ENCODE measurements around the gene ZNF618. TPM values are rescaled to one million over a fixed set of nuclear protein-coding genes. Genes with fewer than 3 reads are reported as not detected.
A peak's percentile ranks its signal among the peaks of the same experiment; 100 is the strongest.

Gene ZNF618
- total RNA-seq, 5 donors from 2014 or later (not counting 1 experiment from before 2014, with no cell fraction given), result 0.73 to 3.0 (median 1.4) TPM

DNA sequence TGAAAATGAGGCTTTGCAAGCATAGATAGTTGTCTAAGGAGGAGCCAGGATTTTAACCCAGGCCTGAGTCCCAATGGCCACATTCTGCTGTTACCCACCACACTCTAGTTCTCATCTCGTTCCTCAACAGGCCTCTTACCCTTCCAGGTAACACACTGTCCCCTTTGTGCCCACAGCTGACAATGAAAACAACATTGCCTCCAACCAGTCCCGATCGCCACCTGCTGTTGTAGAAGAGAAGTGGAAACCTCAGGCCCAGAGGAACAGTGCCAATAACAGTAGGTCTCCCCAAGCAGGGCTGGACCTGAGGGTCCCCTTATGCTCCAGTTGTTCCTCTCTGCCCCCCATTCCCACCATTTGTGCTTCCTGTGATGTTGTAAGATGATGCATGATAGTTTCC is 171.6 kb downstream of the ZNF618 start:
- Histone ChIP-seq H3K36me3 (ENCODE audit: control insufficient read depth in 2 of 2, extremely low read depth in 1 of 2, insufficient read depth in 1 of 2, low read length in 1 of 2) (no peaks in the 10 kb centered on the region), H3K27ac (ENCODE audit: low read length) (no peak overlapping the region), H3K27me3 (replicated peaks in 1 of 2; ENCODE audit: control insufficient read depth in 2 of 2, extremely low read depth in 1 of 2, insufficient read depth in 2 of 2, low read length in 1 of 2) (no peaks in the 10 kb centered on the region), H3K9me3 (no peaks in the 10 kb centered on the region), H3K4me1 (ENCODE audit: control insufficient read depth in 1 of 2, extremely low read depth in 1 of 2, insufficient read depth in 2 of 2, low read length in 2 of 2) (no peaks in the 10 kb centered on the region), H3K4me3 (ENCODE audit: control insufficient read depth in 1 of 2, extremely low read depth in 1 of 2, low read length in 1 of 2) (no peak overlapping the region)
- Mint-ChIP-seq H3K27ac (no peak overlapping the region), H3K4me3 (no peak overlapping the region), H3K9me3 (no peaks in the 10 kb centered on the region), H3K4me1 (no peaks in the 10 kb centered on the region), H3K36me3 (peaks cover 4% of the 10 kb centered on the region), H3K27me3 (peaks cover 0 to 7% of the 10 kb centered on the region in 2 donors)
- DNase-seq (no peak), ATAC-seq (replicated peaks in 1 of 4) (no peak)
- ChIA-PET CTCF (interaction anchor here in 1 of 2 donors (0.6 kb wide), 1 partner anchor 22 kb away, joined by 3 read pairs; no protein-coding TSS in a partner anchor), POLR2A (no interaction called here)
- WGBS (ENCODE audit: insufficient coverage), result no CpG with 5 or more reads among the region's 3 CpGs

GRCh38 chr9:114048533-114049415 is 172.7 kb downstream of the ZNF618 start:
- ATAC-seq (replicated peaks in 1 of 4) (no peak), DNase-seq (peak in 1 of 35 experiments; percentile 17)
- H3K27ac ChIP-seq (ENCODE audit: low read length), result no peak overlapping the region
- H3K4me1 Mint-ChIP-seq, result no peaks in the 10 kb centered on the region
- CTCF ChIA-PET, result no interaction called here
- POLR2A ChIA-PET, result no interaction called here
- no peaks in the 10 kb centered on the region for H3K4me1 ChIP-seq (ENCODE audit: control insufficient read depth in 1 of 2, extremely low read depth in 1 of 2, insufficient read depth in 2 of 2, low read length in 2 of 2)
- no peaks in the 10 kb centered on the region for H3K36me3 ChIP-seq (ENCODE audit: control insufficient read depth in 2 of 2, extremely low read depth in 1 of 2, insufficient read depth in 1 of 2, low read length in 1 of 2)
- WGBS (ENCODE audit: insufficient coverage), result 96% methylated on average over 36 of the region's 44 CpGs
- H3K4me3 Mint-ChIP-seq, result no peak overlapping the region
- peaks cover 0 to 7% of the 10 kb centered on the region in 2 donors for H3K27me3 Mint-ChIP-seq
- peaks cover 4% of the 10 kb centered on the region for H3K36me3 Mint-ChIP-seq
- no peak overlapping the region for H3K27ac Mint-ChIP-seq
- no peak overlapping the region for H3K4me3 ChIP-seq (ENCODE audit: control insufficient read depth in 1 of 2, extremely low read depth in 1 of 2, low read length in 1 of 2)
- no peaks in the 10 kb centered on the region for H3K27me3 ChIP-seq (replicated peaks in 1 of 2; ENCODE audit: control insufficient read depth in 2 of 2, extremely low read depth in 1 of 2, insufficient read depth in 2 of 2, low read length in 1 of 2)
- H3K9me3 Mint-ChIP-seq, result no peaks in the 10 kb centered on the region
- H3K9me3 ChIP-seq, result no peaks in the 10 kb centered on the region

- CTCF ChIA-PET, result no interaction called here
- peaks cover 0 to 7% of the 10 kb centered on the region in 2 donors for H3K27me3 Mint-ChIP-seq
- DNase-seq (no peak), ATAC-seq (replicated peaks in 1 of 4) (no peak)
- H3K27ac Mint-ChIP-seq, result no peak overlapping the region
- WGBS (ENCODE audit: insufficient coverage), result 91% methylated on average over 28 of the region's 40 CpGs
- Histone ChIP-seq H3K4me1 (ENCODE audit: control insufficient read depth in 1 of 2, extremely low read depth in 1 of 2, insufficient read depth in 2 of 2, low read length in 2 of 2) (no peaks in the 10 kb centered on the region), H3K9me3 (no peaks in the 10 kb centered on the region), H3K4me3 (ENCODE audit: control insufficient read depth in 1 of 2, extremely low read depth in 1 of 2, low read length in 1 of 2) (no peak overlapping the region), H3K27me3 (replicated peaks in 1 of 2; ENCODE audit: control insufficient read depth in 2 of 2, extremely low read depth in 1 of 2, insufficient read depth in 2 of 2, low read length in 1 of 2) (no peaks in the 10 kb centered on the region), H3K27ac (ENCODE audit: low read length) (no peak overlapping the region), H3K36me3 (ENCODE audit: control insufficient read depth in 2 of 2, extremely low read depth in 1 of 2, insufficient read depth in 1 of 2, low read length in 1 of 2) (no peaks in the 10 kb centered on the region)
- H3K9me3 Mint-ChIP-seq, result no peaks in the 10 kb centered on the region
- no peaks in the 10 kb centered on the region for H3K4me1 Mint-ChIP-seq
- POLR2A ChIA-PET, result no interaction called here
- peaks cover 4% of the 10 kb centered on the region for H3K36me3 Mint-ChIP-seq
- H3K4me3 Mint-ChIP-seq, result no peak overlapping the region
Observed at GRCh38 chr9:114049441-114050225, 173.5 kb downstream of the ZNF618 start.

GRCh38 chr9:114050226-114050568 is 174.1 kb downstream of the ZNF618 start:
- CTCF ChIA-PET, result no interaction called here

DNA sequence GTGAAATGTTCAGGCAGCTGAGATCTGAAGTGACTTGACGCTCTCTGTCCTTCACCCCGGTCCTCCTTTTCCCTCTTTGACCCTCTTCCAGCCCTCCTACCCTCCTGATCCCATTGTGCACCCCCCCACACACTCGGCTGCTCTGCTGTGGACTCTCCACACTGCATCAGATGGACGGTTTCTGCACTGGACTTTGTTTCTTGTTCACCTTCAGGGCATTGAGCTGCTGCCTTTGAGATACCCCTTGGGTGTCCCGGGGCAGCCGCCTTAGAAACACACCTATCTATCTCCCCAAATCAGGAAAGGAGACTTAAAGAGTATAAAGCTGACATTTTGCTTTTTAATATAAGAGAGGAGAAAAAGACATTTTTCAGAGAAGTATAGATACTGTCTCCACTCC is 174.5 kb downstream of the ZNF618 start:
- ATAC-seq (replicated peaks in 1 of 4) (no peak), DNase-seq (peak in 1 of 35 experiments; percentile 3)
- no peak overlapping the region for H3K27ac ChIP-seq (ENCODE audit: low read length)
- H3K4me3 ChIP-seq (ENCODE audit: control insufficient read depth in 1 of 2, extremely low read depth in 1 of 2, low read length in 1 of 2), result no peak overlapping the region
- H3K4me1 ChIP-seq (ENCODE audit: control insufficient read depth in 1 of 2, extremely low read depth in 1 of 2, insufficient read depth in 2 of 2, low read length in 2 of 2), result no peaks in the 10 kb centered on the region
- no peaks in the 10 kb centered on the region for H3K36me3 ChIP-seq (ENCODE audit: control insufficient read depth in 2 of 2, extremely low read depth in 1 of 2, insufficient read depth in 1 of 2, low read length in 1 of 2)
- Mint-ChIP-seq H3K27ac (no peak overlapping the region), H3K4me3 (no peak overlapping the region), H3K9me3 (no peaks in the 10 kb centered on the region), H3K4me1 (no peaks in the 10 kb centered on the region), H3K36me3 (peaks cover 4% of the 10 kb centered on the region), H3K27me3 (peaks cover 0 to 7% of the 10 kb centered on the region in 2 donors)
- no peaks in the 10 kb centered on the region for H3K27me3 ChIP-seq (replicated peaks in 1 of 2; ENCODE audit: control insufficient read depth in 2 of 2, extremely low read depth in 1 of 2, insufficient read depth in 2 of 2, low read length in 1 of 2)
- WGBS (ENCODE audit: insufficient coverage), result 85% methylated on average over 4 of the region's 6 CpGs
- CTCF ChIA-PET, result no interaction called here
- POLR2A ChIA-PET, result no interaction called here
- H3K9me3 ChIP-seq, result no peaks in the 10 kb centered on the region

More at GRCh38 chr9:114050226-114050568, 174.1 kb downstream of the ZNF618 start:
- ATAC-seq (replicated peaks in 1 of 4) (no peak), DNase-seq (no peak)
- Mint-ChIP-seq H3K4me1 (no peaks in the 10 kb centered on the region), H3K4me3 (no peak overlapping the region), H3K36me3 (peaks cover 4% of the 10 kb centered on the region), H3K27ac (no peak overlapping the region), H3K27me3 (peaks cover 0 to 7% of the 10 kb centered on the region in 2 donors), H3K9me3 (no peaks in the 10 kb centered on the region)
- Histone ChIP-seq H3K4me3 (ENCODE audit: control insufficient read depth in 1 of 2, extremely low read depth in 1 of 2, low read length in 1 of 2) (no peak overlapping the region), H3K9me3 (no peaks in the 10 kb centered on the region), H3K4me1 (ENCODE audit: control insufficient read depth in 1 of 2, extremely low read depth in 1 of 2, insufficient read depth in 2 of 2, low read length in 2 of 2) (no peaks in the 10 kb centered on the region), H3K27ac (ENCODE audit: low read length) (no peak overlapping the region), H3K27me3 (replicated peaks in 1 of 2; ENCODE audit: control insufficient read depth in 2 of 2, extremely low read depth in 1 of 2, insufficient read depth in 2 of 2, low read length in 1 of 2) (no peaks in the 10 kb centered on the region), H3K36me3 (ENCODE audit: control insufficient read depth in 2 of 2, extremely low read depth in 1 of 2, insufficient read depth in 1 of 2, low read length in 1 of 2) (no peaks in the 10 kb centered on the region)
- no CpG with 5 or more reads among the region's 11 CpGs for WGBS (ENCODE audit: insufficient coverage)
- POLR2A ChIA-PET, result no interaction called here

- 89% methylated on average over 9 of the region's 15 CpGs for WGBS (ENCODE audit: insufficient coverage)
- ATAC-seq (replicated peaks in 1 of 4), result no peak
- Mint-ChIP-seq H3K9me3 (no peaks in the 10 kb centered on the region), H3K36me3 (peaks cover 4% of the 10 kb centered on the region), H3K27ac (no peak overlapping the region), H3K27me3 (peaks cover 0 to 7% of the 10 kb centered on the region in 2 donors), H3K4me3 (no peak overlapping the region), H3K4me1 (no peaks in the 10 kb centered on the region)
- Histone ChIP-seq H3K4me3 (ENCODE audit: control insufficient read depth in 1 of 2, extremely low read depth in 1 of 2, low read length in 1 of 2) (no peak overlapping the region), H3K4me1 (ENCODE audit: control insufficient read depth in 1 of 2, extremely low read depth in 1 of 2, insufficient read depth in 2 of 2, low read length in 2 of 2) (no peaks in the 10 kb centered on the region), H3K9me3 (no peaks in the 10 kb centered on the region), H3K27me3 (replicated peaks in 1 of 2; ENCODE audit: control insufficient read depth in 2 of 2, extremely low read depth in 1 of 2, insufficient read depth in 2 of 2, low read length in 1 of 2) (no peaks in the 10 kb centered on the region), H3K27ac (ENCODE audit: low read length) (no peak overlapping the region), H3K36me3 (ENCODE audit: control insufficient read depth in 2 of 2, extremely low read depth in 1 of 2, insufficient read depth in 1 of 2, low read length in 1 of 2) (no peaks in the 10 kb centered on the region)
- ChIA-PET POLR2A (no interaction called here), CTCF (no interaction called here)
- DNase-seq, result no peak
Observed at GRCh38 chr9:114051281-114051680, 175.2 kb downstream of the ZNF618 start.

All from T-cell (primary cell).